ENCODE measurements around the gene DYSF. TPM values are rescaled to one million over a fixed set of nuclear protein-coding genes. Genes with fewer than 3 reads are reported as not detected.

The DYSF gene
- total RNA-seq, 1 donor from 2014 or later = 0.82 TPM

- FAIRE-seq (no peak), DNase-seq (ENCODE audit: low spot score in 2 of 2) (no peak)
These were observed 2.6 kb downstream of the DYSF start for GRCh38 chr2:71455741-71456569.

GRCh38 chr2:71456617-71457016 is 3.3 kb downstream of the DYSF start:
- no peak for DNase-seq (ENCODE audit: low spot score in 2 of 2)
- no peak for FAIRE-seq

- FAIRE-seq (no peak), DNase-seq (ENCODE audit: low spot score in 2 of 2) (no peak)
These were observed 4.0 kb downstream of the DYSF start for GRCh38 chr2:71457123-71457915.

GRCh38 chr2:71457923-71458322 is 4.6 kb downstream of the DYSF start:
- FAIRE-seq = no peak
- DNase-seq (ENCODE audit: low spot score in 2 of 2) = no peak

GRCh38 chr2:71458413-71459083 is 5.2 kb downstream of the DYSF start:
- no peak for DNase-seq (ENCODE audit: low spot score in 2 of 2)
- FAIRE-seq = no peak

GRCh38 chr2:71459084-71459431 is 5.7 kb downstream of the DYSF start:
- FAIRE-seq = no peak
- no peak for DNase-seq (ENCODE audit: low spot score in 2 of 2)

- FAIRE-seq = no peak
- DNase-seq (ENCODE audit: low spot score in 2 of 2) = no peak
These were observed 6.7 kb downstream of the DYSF start for GRCh38 chr2:71460056-71460455.

GRCh38 chr2:71460595-71461303 is 7.4 kb downstream of the DYSF start:
- FAIRE-seq = no peak
- DNase-seq (ENCODE audit: low spot score in 2 of 2) = peak in 1 of 2 donors; percentile 72

- DNase-seq (ENCODE audit: low spot score in 2 of 2) (no peak), FAIRE-seq (no peak)
These were observed 7.9 kb downstream of the DYSF start for GRCh38 chr2:71461304-71461671.

- FAIRE-seq = no peak
- DNase-seq (ENCODE audit: low spot score in 2 of 2) = no peak
These were observed 8.8 kb downstream of the DYSF start for GRCh38 chr2:71462056-71462605.

- DNase-seq (ENCODE audit: low spot score in 2 of 2) = no peak
- FAIRE-seq = no peak
These were observed 9.4 kb downstream of the DYSF start for GRCh38 chr2:71462641-71463341.

GRCh38 chr2:71463342-71463654 is 9.9 kb downstream of the DYSF start:
- FAIRE-seq (no peak), DNase-seq (ENCODE audit: low spot score in 2 of 2) (no peak)

- DNase-seq (ENCODE audit: low spot score in 2 of 2) (no peak), FAIRE-seq (no peak)
These were observed 11.0 kb downstream of the DYSF start for GRCh38 chr2:71464389-71464788.

- FAIRE-seq (no peak), DNase-seq (ENCODE audit: low spot score in 2 of 2) (no peak)
These were observed 12.0 kb downstream of the DYSF start for GRCh38 chr2:71465356-71465755.

- FAIRE-seq = no peak
- DNase-seq (ENCODE audit: low spot score in 2 of 2) = no peak
These were observed 12.6 kb downstream of the DYSF start for GRCh38 chr2:71465961-71466300.

GRCh38 chr2:71466301-71467179 is 13.2 kb downstream of the DYSF start:
- FAIRE-seq = no peak
- peak; percentile 54 to 66 for DNase-seq (ENCODE audit: low spot score in 2 of 2)

- DNase-seq (ENCODE audit: low spot score in 2 of 2) = no peak
- FAIRE-seq = no peak
These were observed 13.9 kb downstream of the DYSF start for GRCh38 chr2:71467180-71467815.

- no peak for FAIRE-seq
- DNase-seq (ENCODE audit: low spot score in 2 of 2) = no peak
These were observed 15.1 kb downstream of the DYSF start for GRCh38 chr2:71468279-71469015.
